HFFc6 (cell line): ENCODE data around the gene QKI. TPM values are rescaled to one million over a fixed set of nuclear protein-coding genes. Genes with fewer than 3 reads are reported as not detected.
"Not testable (repeated sequence)": the region's sequence is repeated elsewhere in the genome, so short reads cannot be mapped to it uniquely, and the experiment has no call there.

ENCODE experiments used
- DNase-seq: peaks from one replicate; pipeline ENCODE4 v3.0.0-alpha.2; 2018
- H3K27ac Mint-ChIP-seq: 2 replicates; pipeline ENCODE4 v1.8.0; 2020; ENCODE audit warnings: mild to moderate bottlenecking, mixed read lengths
- H3K27me3 Mint-ChIP-seq: 2 replicates; pipeline ENCODE4 v1.8.0; 2021; ENCODE audit warnings: mild to moderate bottlenecking, moderate library complexity, mixed read lengths; ENCODE audit not compliant: insufficient read depth
- H3K36me3 Mint-ChIP-seq: 2 replicates; pipeline ENCODE4 v1.8.0; 2021; ENCODE audit warnings: low read depth, mixed read lengths
- H3K4me1 Mint-ChIP-seq: 2 replicates; pipeline ENCODE4 v1.8.0; 2020; ENCODE audit warnings: low read depth, mixed read lengths
- H3K4me3 Mint-ChIP-seq: 2 replicates; pipeline ENCODE4 v1.8.0; 2020; ENCODE audit warnings: mild to moderate bottlenecking, moderate library complexity, mixed read lengths
- H3K9me3 Mint-ChIP-seq: 2 replicates; pipeline ENCODE4 v1.8.0; 2020; ENCODE audit warnings: mild to moderate bottlenecking, mixed read lengths
- CTCF ChIP-seq: fragments of 200-600 bp; sonication (generic); IDR thresholded peaks from 2 replicates; pipeline ENCODE4 v1.5.0; 2021; ENCODE audit warnings: antibody characterized with exemption, mild to moderate bottlenecking
- total RNA-seq, 6 experiments: library from RNA; stranded (reverse); fragmentation: NEBNext Ultra II Directional; extraction: Animal tissue kit (Norgen Biotek cat#: 25700); gene quantifications; 2 replicates in 1 of 6; 3 replicates in 5 of 6; pipeline ENCODE4 v1.2.3, GENCODE V29; 2021

QKI gene
- total RNA-seq, 6 experiments from 2014 or later, result 71.3 to 90.5 (median 85.1) TPM

- Mint-ChIP-seq H3K27ac (no peak overlapping the region), H3K36me3 (no peaks in the 10 kb centered on the region), H3K9me3 (no peaks in the 10 kb centered on the region), H3K4me1 (peaks cover 34% of the 10 kb centered on the region), H3K4me3 (no peak overlapping the region), H3K27me3 (no peaks in the 10 kb centered on the region)
- TF ChIP-seq CTCF, result no peak
- no peak for DNase-seq
Measured at GRCh38 chr6:163437466-163437865, 22.9 kb downstream of the QKI start.

DNA sequence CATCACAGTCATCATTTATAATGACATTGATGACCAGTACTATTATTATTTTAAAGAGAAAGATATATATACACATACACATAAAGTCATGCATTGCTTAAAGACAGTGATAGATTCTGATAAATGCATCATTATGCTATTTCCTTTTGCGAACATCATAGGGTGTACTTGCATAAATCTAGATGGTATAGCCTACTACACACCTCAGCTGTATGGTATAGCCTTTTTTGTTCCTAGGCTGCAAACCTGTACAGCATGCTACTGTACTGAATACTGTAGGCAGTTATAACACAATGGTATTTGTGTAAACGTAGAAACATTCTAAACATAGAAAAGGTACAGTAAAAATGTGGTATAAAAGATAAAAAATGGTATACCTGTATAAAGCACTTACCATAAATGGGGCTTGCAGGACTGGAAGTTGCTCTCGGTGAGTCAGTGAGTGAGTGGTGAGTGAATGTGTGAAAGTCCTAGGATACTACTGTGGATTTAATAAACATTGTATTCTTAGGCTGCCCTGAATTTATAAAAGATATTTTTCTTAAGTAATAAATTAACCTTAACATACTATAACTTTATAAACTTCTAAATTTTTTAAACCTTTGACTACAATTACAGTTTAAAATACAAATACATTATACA lies 23.9 kb downstream of the QKI start:
- no peaks in the 10 kb centered on the region for H3K9me3 Mint-ChIP-seq
- DNase-seq, result no peak
- H3K4me1 Mint-ChIP-seq, result peaks cover 25% of the 10 kb centered on the region
- TF ChIP-seq CTCF, result no peak
- H3K36me3 Mint-ChIP-seq, result no peaks in the 10 kb centered on the region
- H3K4me3 Mint-ChIP-seq, result no peak overlapping the region
- H3K27me3 Mint-ChIP-seq, result no peaks in the 10 kb centered on the region
- no peak overlapping the region for H3K27ac Mint-ChIP-seq

GRCh38 chr6:163438940-163439335 lies 24.4 kb downstream of the QKI start:
- H3K27ac Mint-ChIP-seq, result no peak overlapping the region
- no peak for TF ChIP-seq CTCF
- no peak for DNase-seq
- peaks cover 25% of the 10 kb centered on the region for H3K4me1 Mint-ChIP-seq
- H3K4me3 Mint-ChIP-seq, result no peak overlapping the region
- no peaks in the 10 kb centered on the region for H3K9me3 Mint-ChIP-seq
- no peaks in the 10 kb centered on the region for H3K36me3 Mint-ChIP-seq
- no peaks in the 10 kb centered on the region for H3K27me3 Mint-ChIP-seq

- not testable (repeated sequence) for H3K27ac Mint-ChIP-seq, H3K36me3 Mint-ChIP-seq, DNase-seq, H3K9me3 Mint-ChIP-seq, H3K4me3 Mint-ChIP-seq, H3K27me3 Mint-ChIP-seq
- peaks cover 25% of the 10 kb centered on the region for H3K4me1 Mint-ChIP-seq
Measured at GRCh38 chr6:163439390-163439789, 24.9 kb downstream of the QKI start.

DNA sequence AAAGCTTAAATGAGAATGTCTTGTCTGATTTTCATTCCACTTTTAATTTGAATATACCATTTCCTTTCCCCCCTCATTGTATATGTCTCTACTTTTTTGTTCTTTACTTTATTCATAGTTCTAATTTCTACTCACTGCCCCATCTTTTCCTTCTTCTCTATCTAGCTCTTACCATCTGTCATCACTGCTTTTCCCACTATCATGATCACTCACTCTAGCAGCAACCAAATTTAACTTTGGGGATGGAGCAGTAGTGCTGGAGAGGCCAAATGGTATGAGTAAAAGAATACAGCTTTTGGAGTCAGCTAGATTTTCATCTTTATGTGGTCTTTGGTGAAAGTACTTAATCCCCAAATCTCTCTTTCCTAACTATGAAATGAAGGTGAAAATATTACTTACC lies 25.5 kb downstream of the QKI start:
- peaks cover 25% of the 10 kb centered on the region for H3K4me1 Mint-ChIP-seq
- DNase-seq, result no peak

More for the DNA sequence above, 25.5 kb downstream of the QKI start:
- TF ChIP-seq CTCF, result no peak
- no peaks in the 10 kb centered on the region for H3K27me3 Mint-ChIP-seq
- H3K4me3 Mint-ChIP-seq, result no peak overlapping the region
- no peak overlapping the region for H3K27ac Mint-ChIP-seq
- no peaks in the 10 kb centered on the region for H3K9me3 Mint-ChIP-seq
- no peaks in the 10 kb centered on the region; the same call in 1 of the 2 replicates for H3K36me3 Mint-ChIP-seq
